Esophagus squamous epithelium (tissue), 4 donors: ENCODE data around the gene SCART1.

ENCODE experiments used
- POLR2A ChIP-seq, 4 donors: fragments of 450-650 bp; IDR thresholded peaks; one replicate each; pipeline ENCODE4 v1.6.1; 2017; ENCODE audit warnings: antibody characterized with exemption in 4 of 4, mild to moderate bottlenecking in 4 of 4, moderate library complexity in 3 of 4
- TF ChIP-seq, protein P1 (sequence below), 6 experiments: fragments of 450-650 bp in 4 of 6; fragments of 200-600 bp in 2 of 6; sonication (generic) in 2 of 6; IDR thresholded peaks; one replicate each; pipeline ENCODE4 v1.5.1; 2016 to 2019; ENCODE audit warnings: antibody characterized with exemption in 6 of 6, mild to moderate bottlenecking in 4 of 6, moderate library complexity in 4 of 6

- TF ChIP-seq, protein P1, sequence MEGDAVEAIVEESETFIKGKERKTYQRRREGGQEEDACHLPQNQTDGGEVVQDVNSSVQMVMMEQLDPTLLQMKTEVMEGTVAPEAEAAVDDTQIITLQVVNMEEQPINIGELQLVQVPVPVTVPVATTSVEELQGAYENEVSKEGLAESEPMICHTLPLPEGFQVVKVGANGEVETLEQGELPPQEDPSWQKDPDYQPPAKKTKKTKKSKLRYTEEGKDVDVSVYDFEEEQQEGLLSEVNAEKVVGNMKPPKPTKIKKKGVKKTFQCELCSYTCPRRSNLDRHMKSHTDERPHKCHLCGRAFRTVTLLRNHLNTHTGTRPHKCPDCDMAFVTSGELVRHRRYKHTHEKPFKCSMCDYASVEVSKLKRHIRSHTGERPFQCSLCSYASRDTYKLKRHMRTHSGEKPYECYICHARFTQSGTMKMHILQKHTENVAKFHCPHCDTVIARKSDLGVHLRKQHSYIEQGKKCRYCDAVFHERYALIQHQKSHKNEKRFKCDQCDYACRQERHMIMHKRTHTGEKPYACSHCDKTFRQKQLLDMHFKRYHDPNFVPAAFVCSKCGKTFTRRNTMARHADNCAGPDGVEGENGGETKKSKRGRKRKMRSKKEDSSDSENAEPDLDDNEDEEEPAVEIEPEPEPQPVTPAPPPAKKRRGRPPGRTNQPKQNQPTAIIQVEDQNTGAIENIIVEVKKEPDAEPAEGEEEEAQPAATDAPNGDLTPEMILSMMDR (IDR thresholded peaks at IDR 0.05): no peak
- no peak for TF ChIP-seq POLR2A (IDR thresholded peaks at IDR 0.05)
These were observed 13.0 kb downstream of the SCART1 start for GRCh38 chr10:133466683-133467275.
